GM23248 (cell line): ENCODE measurements around the gene DHFR2.

ENCODE experiments used
- EZH2 ChIP-seq: fragments of 200-600 bp; sonication (generic); IDR thresholded peaks from 2 replicates; pipeline ENCODE4 v1.6.1; 2018; ENCODE audit warnings: antibody characterized with exemption, mild to moderate bottlenecking; ENCODE audit not compliant: insufficient read depth, poor library complexity, severe bottlenecking
- EZH2phosphoT487 ChIP-seq: fragments of 200-600 bp; sonication (generic); IDR thresholded peaks from 2 replicates; pipeline ENCODE4 v1.6.1; 2018; ENCODE audit warnings: antibody characterized with exemption, moderate library complexity, mild to moderate bottlenecking, low read depth; ENCODE audit not compliant: insufficient read depth

- TF ChIP-seq EZH2 (no peak), EZH2phosphoT487 (no peak)
Measured at GRCh38 chr3:94076055-94076454, 13.3 kb upstream of the DHFR2 start.
